ENCODE results near the gene KPNA2. TPM values are rescaled to one million over a fixed set of nuclear protein-coding genes. Genes with fewer than 3 reads are reported as not detected.
A peak's percentile ranks its signal among the peaks of the same experiment; 100 is the strongest.

The KPNA2 gene
- total RNA-seq, 2 experiments from 2014 or later: 64.4 to 65.9 TPM

DNA sequence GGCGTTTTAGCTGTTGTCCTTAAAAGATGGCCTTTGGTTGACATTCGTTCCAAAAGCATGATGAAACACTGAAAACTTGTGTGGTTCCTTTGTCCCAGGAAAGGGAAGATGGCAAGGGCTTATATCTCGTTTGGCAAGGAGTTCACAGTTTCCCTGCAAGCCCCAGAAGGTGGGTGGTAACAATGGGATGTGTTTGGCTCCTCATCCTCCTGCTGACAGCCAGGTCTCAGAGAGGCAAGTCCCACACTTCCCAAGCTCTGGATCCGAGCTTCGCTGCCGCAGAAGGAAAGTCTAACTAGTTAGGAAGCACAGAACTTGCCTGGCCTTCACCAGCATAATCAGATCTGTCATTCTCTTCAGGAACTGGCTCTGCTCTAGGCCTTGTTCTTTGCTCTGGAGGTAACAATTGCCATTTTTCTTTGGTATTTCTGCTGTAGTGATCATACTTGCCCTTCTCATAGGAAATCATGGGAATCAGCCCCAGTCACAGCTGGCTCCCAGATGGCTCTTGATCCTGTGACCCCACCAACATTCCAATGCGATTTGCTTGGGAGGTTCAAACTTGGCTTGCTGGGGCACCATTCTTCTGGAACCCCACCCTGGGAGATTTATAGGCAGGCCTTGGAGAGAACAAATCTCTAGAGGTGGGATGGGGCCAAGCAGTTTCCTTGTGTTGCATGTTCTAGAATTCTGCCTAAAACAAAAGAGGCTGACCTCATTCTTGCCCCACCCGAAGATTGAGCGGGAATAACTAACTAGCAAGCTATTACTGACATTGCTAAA lies 17.9 kb downstream of the KPNA2 start:
- DNase-seq (no peak), ATAC-seq (ENCODE audit: poor library complexity) (no peak)
- no peaks in the 10 kb centered on the region for H3K9me3 ChIP-seq (ENCODE audit: control insufficient read depth in 1 of 2, insufficient read depth in 1 of 2, low read length in 2 of 2)
- no peaks in the 10 kb centered on the region for H3K27me3 ChIP-seq (ENCODE audit: control insufficient read depth in 1 of 2, insufficient read depth in 2 of 2, low read length in 2 of 2)
- POLR2A ChIA-PET: interaction anchor here (1.2 kb wide), 1 partner anchor 17 kb away, joined by 3 read pairs; no protein-coding TSS in a partner anchor
- H3K36me3 ChIP-seq (ENCODE audit: insufficient read depth, low read length): no peaks in the 10 kb centered on the region
- H3K36me3 Mint-ChIP-seq (ENCODE audit: low read depth): no peaks in the 10 kb centered on the region
- H3K27ac Mint-ChIP-seq: no peak overlapping the region
- H3K4me1 ChIP-seq (ENCODE audit: insufficient read depth, low read length): no peaks in the 10 kb centered on the region
- peaks cover 7% of the 10 kb centered on the region for H3K4me1 Mint-ChIP-seq (ENCODE audit: low read depth)
- no peaks in the 10 kb centered on the region for H3K27me3 Mint-ChIP-seq
- H3K4me3 ChIP-seq (ENCODE audit: low read length): no peak overlapping the region
- no peak overlapping the region for H3K27ac ChIP-seq (ENCODE audit: low read depth in 1 of 2, low read length in 2 of 2)
- no peak overlapping the region for H3K4me3 Mint-ChIP-seq
- intact Hi-C loops (cut with DNase I, micrococcal nuclease): loop anchor here in 1 of 2 experiments (10.0 kb wide), 1 partner anchor 121 kb away; no protein-coding TSS in a partner anchor
- H3K9me3 Mint-ChIP-seq: no peaks in the 10 kb centered on the region
- TF ChIP-seq, protein P1, sequence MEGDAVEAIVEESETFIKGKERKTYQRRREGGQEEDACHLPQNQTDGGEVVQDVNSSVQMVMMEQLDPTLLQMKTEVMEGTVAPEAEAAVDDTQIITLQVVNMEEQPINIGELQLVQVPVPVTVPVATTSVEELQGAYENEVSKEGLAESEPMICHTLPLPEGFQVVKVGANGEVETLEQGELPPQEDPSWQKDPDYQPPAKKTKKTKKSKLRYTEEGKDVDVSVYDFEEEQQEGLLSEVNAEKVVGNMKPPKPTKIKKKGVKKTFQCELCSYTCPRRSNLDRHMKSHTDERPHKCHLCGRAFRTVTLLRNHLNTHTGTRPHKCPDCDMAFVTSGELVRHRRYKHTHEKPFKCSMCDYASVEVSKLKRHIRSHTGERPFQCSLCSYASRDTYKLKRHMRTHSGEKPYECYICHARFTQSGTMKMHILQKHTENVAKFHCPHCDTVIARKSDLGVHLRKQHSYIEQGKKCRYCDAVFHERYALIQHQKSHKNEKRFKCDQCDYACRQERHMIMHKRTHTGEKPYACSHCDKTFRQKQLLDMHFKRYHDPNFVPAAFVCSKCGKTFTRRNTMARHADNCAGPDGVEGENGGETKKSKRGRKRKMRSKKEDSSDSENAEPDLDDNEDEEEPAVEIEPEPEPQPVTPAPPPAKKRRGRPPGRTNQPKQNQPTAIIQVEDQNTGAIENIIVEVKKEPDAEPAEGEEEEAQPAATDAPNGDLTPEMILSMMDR (IDR thresholded peaks at IDR 0.05): no peak
- CTCF ChIA-PET: no interaction called here

DNA sequence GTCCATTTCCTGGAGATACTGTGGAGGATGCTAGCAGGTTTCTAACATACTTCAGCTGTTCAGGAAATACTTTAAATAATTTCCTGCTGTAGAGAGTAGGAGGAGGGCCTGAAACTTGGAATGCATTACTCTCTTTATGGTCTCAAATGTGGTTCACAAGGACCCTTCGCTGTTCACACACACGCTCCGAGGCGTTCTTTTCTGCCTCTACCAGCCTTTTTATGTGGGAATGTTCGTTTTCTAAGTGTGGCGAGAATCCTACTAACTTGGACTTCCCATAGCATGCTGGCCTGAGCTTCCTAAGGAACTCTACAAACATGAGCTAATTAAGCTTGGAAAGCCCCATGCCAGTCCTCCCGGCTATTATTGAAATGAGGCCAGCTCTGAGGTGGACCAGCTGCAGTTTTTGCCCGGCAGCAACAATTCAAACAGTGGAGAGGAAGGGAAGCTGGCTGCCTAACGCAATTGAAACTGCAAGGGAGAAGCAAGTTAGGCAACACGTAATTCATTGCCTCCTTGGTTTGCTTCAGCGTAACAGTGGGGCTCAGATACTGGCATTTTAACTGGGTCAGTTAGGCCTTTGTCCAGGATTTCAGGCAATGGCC lies 18.9 kb downstream of the KPNA2 start:
- no peaks in the 10 kb centered on the region for H3K27me3 Mint-ChIP-seq
- H3K9me3 Mint-ChIP-seq: no peaks in the 10 kb centered on the region
- no peak overlapping the region for H3K4me3 Mint-ChIP-seq
- Histone ChIP-seq H3K4me1 (ENCODE audit: insufficient read depth, low read length) (peaks cover under 1% of the 10 kb centered on the region), H3K27ac (ENCODE audit: low read depth in 1 of 2, low read length in 2 of 2) (no peak overlapping the region), H3K9me3 (ENCODE audit: control insufficient read depth in 1 of 2, insufficient read depth in 1 of 2, low read length in 2 of 2) (no peaks in the 10 kb centered on the region), H3K36me3 (ENCODE audit: insufficient read depth, low read length) (no peaks in the 10 kb centered on the region), H3K4me3 (ENCODE audit: low read length) (no peak overlapping the region), H3K27me3 (ENCODE audit: control insufficient read depth in 1 of 2, insufficient read depth in 2 of 2, low read length in 2 of 2) (no peaks in the 10 kb centered on the region)
- intact Hi-C loops (cut with DNase I, micrococcal nuclease): loop anchor here in 1 of 2 experiments (10.0 kb wide), 1 partner anchor 120 kb away; no protein-coding TSS in a partner anchor
- ATAC-seq (ENCODE audit: poor library complexity) (no peak), DNase-seq (no peak)
- CTCF ChIA-PET: interaction anchor here (1.2 kb wide), 1 partner anchor 412 kb away, joined by 3 read pairs; no protein-coding TSS in a partner anchor
- POLR2A ChIA-PET: interaction anchor here (1.2 kb wide), 1 partner anchor 18 kb away, joined by 3 read pairs; no protein-coding TSS in a partner anchor
- H3K4me1 Mint-ChIP-seq (ENCODE audit: low read depth): peaks cover 7% of the 10 kb centered on the region
- no peaks in the 10 kb centered on the region for H3K36me3 Mint-ChIP-seq (ENCODE audit: low read depth)
- H3K27ac Mint-ChIP-seq: no peak overlapping the region
- TF ChIP-seq, protein P1 (IDR thresholded peaks at IDR 0.05): no peak

DNA sequence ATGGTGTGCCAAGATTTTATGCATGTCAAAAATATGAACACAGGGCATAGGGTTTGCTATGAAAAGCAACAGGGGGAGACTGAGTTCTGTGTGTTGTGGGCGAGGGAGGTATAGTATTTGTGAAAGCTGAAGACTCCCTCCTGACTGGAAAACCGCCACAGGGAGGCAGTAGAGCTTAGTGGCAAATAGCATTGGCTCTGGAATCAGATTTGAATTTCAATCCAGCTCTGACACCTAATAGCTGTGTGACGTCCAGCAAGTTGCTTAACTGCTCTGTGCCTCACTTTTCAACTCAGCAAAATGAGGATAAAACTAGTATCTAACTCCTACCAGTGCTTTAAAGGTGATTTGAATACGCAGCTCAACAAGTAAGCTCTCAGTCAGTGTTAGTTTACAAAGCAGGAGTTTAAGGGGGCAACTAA lies 22.0 kb downstream of the KPNA2 start:
- ChIA-PET CTCF (interaction anchor here (1.2 to 1.5 kb wide), 2 partner anchors 207 to 405 kb away, joined by 3 to 4 read pairs; no protein-coding TSS in a partner anchor), POLR2A (interaction anchor here (1.4 kb wide), 1 partner anchor 142 kb away, joined by 3 read pairs; no protein-coding TSS in a partner anchor)
- intact Hi-C loops (cut with DNase I, micrococcal nuclease): loop anchor here (1.0 to 10.0 kb wide), 4 partner anchors 117 to 406 kb away; no protein-coding TSS in a partner anchor
- H3K9me3 Mint-ChIP-seq: no peaks in the 10 kb centered on the region
- Histone ChIP-seq H3K27me3 (ENCODE audit: control insufficient read depth in 1 of 2, insufficient read depth in 2 of 2, low read length in 2 of 2) (no peaks in the 10 kb centered on the region), H3K36me3 (ENCODE audit: insufficient read depth, low read length) (no peaks in the 10 kb centered on the region), H3K4me1 (ENCODE audit: insufficient read depth, low read length) (peaks cover 26% of the 10 kb centered on the region), H3K9me3 (ENCODE audit: control insufficient read depth in 1 of 2, insufficient read depth in 1 of 2, low read length in 2 of 2) (no peaks in the 10 kb centered on the region), H3K4me3 (ENCODE audit: low read length) (no peak overlapping the region), H3K27ac (ENCODE audit: low read depth in 1 of 2, low read length in 2 of 2) (no peak overlapping the region)
- TF ChIP-seq, protein P1 (IDR thresholded peaks at IDR 0.05): peak; percentile 61
- ATAC-seq (ENCODE audit: poor library complexity) (peak; percentile 89), DNase-seq (peak; percentile 6 to 64 (median 44))
- H3K4me1 Mint-ChIP-seq (ENCODE audit: low read depth): peaks cover 7% of the 10 kb centered on the region
- no peaks in the 10 kb centered on the region for H3K27me3 Mint-ChIP-seq
- H3K36me3 Mint-ChIP-seq (ENCODE audit: low read depth): no peaks in the 10 kb centered on the region
- no peak overlapping the region for H3K4me3 Mint-ChIP-seq
- H3K27ac Mint-ChIP-seq: no peak overlapping the region

Data from CD4-positive, alpha-beta T cell (primary cell).